SHP77 treated with DMSO at 0.1 percent for 48 hours (cell line): ENCODE results near the gene TMEM86B.
A peak's percentile ranks its signal among the peaks of the same experiment; 100 is the strongest.

ENCODE experiments used
- DNase-seq: peaks from one replicate; lab custom pipeline; 2025; lab: John Stamatoyannopoulos, UW

The TMEM86B gene, protein sequence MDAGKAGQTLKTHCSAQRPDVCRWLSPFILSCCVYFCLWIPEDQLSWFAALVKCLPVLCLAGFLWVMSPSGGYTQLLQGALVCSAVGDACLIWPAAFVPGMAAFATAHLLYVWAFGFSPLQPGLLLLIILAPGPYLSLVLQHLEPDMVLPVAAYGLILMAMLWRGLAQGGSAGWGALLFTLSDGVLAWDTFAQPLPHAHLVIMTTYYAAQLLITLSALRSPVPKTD

DNA sequence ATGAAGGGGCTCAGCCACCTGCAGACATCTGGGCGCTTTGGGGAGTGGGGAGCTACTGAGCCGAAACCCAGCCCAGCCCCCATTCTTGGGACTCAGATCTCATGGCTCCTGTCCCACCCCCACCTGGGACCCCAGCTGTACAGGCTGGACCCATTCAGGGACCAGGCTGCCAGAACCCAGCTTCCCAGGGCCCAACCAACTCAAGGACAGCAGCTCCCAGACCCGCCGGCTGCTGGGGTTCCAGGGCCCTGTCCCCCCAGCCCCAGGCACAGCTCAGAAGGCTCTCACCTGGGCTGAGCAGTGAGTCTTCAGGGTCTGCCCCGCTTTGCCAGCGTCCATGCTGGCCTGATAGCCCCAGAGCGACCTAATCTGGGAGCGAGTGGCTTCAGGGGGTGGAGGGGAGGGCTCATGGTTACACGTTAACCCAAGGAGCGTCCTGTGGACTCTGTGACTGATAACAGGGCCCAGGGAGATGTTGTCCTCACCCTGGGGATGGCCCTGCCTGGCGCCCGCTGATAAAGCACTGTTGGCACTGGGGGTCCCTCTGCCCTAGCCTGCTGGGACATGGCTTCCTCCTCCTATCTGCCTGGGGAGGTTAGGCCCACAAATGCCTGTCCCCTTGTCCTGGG, at the start of gene TMEM86B:
TSS of gene TMEM86B (minus strand) at position 361 of the 629 bp plus-strand sequence. CDS start at position 339, 22 bp downstream.
- DNase-seq = no peak

DNA sequence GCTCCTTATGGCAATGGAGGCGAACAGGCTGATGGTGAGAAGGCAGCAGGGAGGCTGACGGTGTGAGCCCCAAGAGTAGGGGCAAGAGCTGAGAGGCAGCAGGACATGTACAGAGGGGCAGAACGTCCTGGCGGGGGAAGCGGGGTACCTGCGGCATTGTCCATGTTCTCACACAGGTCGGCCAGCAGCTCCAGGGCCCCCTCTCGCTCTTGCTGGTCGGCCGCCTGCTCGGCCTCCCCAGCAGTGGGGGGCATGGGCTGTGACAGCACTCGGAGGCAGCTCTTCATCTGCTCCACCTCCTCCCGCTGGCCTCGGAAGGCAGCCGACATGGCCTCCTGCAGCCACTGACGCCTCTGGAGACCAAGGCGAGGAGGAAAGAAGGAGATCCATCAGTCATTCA, 48.9 kb upstream of the TMEM86B start:
- no peak for DNase-seq

DNA sequence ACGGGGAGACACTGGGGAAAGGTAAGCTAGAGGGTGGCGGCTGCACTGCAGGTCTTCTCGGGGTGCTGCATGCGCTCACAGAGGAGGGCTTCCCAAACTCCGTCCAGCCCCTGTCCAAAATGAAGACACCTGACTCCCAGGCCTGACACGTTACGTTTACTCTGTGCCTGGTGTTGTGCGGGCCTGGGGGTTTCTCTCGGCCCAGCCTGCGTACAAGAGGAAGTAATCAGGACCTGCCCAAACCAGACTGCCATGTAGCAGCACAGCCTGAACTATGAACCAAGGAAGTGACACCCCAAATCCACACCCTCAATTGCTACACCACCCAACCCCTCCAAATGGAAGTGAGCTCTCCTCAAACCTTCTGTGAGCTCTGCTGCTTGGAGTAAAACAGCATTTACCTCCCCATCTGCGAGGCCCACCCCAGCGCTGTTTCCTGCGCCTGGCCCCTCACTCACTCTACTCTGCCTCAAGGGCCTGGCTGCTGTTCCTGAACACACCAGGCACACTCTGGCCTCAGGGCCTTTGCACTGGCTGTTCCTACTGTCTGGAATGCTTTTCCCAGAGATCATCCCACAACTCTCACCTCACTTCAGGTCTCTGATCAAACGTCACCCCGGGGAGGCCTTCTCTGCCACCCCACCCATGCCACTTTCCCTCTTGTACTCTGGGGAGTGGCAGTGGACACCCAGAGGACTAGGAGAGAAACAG, 48.3 kb upstream of the TMEM86B start:
- DNase-seq = no peak

DNA sequence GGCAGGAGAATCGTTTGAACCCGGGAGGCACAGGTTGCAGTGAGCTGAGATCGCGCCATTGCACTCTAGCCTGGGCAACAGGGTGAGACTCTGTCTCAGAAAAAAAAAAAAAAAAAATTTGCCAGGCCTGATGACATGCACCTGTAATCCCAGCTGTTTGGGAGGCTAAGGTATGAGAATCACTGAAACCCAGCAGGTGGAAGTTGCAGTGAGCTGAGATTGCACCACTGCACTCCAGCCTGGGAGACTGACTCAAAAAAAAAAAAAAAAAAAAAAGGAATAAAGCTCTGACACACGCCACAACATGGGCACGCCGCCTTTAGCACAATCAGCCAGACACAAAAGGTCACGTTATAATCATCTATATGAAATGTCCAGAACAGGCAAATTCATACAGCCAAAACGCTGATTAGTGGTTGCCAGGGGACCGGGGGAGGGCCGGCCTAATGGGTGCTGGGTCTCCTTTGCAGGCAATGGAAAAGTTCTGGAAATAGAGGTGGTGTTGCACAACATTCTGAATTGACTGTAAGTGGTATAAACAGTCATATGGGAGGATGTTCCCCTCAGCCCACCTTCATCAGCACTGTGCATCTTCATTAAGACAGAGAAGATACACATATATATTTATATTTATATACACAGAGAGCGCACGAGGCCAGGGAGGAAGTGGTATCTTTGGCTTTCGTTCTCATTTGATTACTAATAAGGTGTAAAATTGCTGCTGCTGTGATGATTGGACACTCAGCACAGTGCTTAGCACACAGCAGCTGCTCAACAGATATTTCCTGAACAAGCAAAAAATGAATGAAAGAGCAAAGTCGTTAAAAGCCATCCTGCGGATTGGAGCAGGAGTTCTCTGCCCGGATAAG, 47.5 kb upstream of the TMEM86B start:
- DNase-seq = no peak

DNA sequence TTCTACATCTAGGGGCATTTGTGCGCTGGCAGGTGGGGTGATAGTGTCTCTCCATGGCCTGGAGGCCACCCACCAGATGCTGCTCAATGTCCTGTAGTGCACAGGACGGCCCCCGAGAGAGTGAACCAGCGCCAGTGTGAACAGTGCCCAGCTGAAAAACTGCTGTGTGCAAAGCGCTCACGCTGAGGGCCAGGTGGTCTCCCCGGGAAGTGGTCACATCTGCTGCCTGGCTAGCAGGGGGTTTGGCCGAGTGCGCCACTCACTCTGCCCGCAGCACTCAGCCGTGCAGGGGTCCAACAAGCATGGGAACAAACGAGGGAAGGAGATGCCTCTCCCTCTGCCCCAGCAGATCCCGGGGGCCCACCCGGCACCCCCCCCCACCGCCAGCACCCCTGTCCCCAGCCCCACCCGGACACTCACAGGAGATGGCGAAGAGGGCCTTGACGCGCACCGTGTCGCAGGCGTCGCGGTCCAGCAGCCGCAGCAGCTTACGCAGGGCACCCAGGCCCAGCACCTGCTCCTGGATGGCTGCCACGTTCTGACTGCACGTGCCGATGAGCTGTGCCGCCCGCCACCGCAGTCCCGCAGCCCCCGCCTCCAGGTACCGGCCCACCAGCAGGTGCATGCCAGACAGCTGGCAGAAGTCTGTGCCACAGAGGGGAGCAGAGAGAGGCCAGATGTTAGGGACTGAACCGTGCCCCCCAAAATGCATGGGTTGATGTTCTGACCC, 45.6 kb upstream of the TMEM86B start:
- DNase-seq = peak; percentile 53

DNA sequence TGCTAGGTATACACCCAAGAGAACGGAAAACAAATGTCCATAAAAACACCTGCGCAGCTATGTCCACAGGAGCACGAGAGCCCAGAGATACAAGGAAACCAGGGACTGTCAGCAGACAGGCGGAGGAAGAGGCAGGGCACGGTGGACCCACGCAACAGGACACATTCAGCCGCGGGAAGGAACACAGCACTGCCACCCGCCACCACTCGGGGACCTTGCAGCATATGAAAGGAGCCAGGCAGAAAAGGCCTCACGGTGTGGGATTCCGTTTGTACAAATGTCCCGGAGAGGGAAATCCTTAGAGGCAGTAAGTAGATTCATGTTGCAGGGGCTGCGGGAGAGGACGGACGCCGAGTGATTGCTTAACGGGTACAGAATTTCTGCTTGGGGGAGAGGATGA, 43.6 kb upstream of the TMEM86B start:
- no peak for DNase-seq

DNA sequence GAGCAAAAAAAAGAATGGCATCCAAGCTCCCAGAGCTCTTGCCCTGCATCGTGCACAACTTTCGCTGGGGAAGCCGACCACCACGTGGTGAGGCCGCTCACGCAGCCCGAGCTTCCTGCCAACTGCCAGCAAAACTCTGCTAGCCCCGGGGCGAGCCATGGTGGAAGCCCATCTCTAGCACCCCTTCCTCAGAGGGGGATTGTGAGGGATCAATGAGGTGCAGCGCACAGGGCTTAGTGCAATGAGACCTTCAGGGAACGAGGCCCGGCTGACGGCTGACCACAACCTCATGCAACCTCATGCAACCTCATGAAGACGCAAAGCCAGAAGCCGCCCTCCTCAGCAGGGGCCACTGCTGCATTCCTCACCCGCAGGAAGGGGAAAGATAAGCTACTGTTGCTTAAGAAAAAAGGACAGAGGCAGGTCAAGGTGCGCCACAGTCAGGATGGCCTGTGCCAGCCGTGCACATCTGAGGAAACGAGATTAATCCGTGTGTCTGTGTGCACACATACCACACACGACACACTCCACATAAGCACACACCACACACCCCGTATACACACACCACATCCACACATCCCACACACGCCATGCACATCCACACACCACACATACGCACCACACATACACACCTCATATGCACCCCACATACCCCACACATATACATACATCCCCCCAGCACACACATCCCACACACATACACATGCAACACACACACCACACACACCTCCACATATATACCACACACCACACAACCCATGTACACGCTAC, 41.8 kb upstream of the TMEM86B start:
- no peak for DNase-seq

DNA sequence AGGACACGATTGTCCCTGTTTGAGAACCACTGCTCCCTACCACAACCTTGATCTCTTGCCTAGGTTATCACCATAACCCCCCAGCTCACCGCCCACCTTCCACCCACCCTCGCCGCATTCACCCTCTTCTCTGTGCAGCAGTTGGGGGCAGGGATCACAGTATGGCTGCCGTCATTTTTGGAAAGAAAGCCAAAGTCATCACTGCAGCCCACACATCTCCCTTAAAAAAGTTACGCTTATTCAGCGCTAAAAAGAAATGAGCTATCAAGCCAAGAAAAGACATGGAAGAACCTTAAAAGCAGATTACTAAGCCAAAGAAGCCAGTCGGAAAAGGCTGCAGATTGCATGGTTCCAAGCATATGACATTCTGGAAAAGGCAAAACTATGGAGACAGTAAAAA, 40.7 kb upstream of the TMEM86B start:
- DNase-seq = no peak

DNA sequence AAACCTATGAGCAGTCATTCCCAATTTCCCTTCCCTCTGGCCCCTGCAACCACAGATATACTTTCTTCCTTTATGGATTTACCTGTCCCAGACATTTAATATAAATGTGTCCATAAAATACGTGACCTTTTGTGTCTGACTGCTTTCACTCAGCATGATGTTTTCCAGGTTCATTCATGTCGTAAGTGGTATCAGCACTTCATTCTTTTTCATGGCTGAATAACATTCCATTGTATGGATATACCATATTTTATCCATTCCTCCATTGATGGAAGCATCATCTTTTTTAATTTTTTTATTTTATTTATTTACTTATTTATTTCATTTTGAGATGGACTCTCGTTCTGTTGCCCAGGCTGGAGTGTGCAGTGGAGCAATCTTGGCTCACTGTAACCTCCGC, 38.3 kb upstream of the TMEM86B start:
- no peak for DNase-seq

DNA sequence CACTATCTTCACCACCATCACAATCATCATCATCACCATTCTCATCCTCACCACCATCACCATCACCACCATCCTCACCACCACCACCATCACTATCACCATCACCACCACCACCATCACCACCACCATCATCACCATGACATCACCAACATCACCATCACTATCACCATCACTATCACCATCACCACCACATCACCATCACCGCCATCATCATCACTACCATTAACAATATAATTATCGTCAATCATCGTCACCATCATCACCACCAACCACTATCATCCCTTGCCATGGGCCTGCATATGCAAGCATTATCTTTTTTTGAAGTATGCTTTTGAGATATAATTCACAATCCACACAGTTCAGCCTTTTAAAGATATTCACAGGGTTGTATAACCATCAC, 37.8 kb upstream of the TMEM86B start:
- DNase-seq = no peak

DNA sequence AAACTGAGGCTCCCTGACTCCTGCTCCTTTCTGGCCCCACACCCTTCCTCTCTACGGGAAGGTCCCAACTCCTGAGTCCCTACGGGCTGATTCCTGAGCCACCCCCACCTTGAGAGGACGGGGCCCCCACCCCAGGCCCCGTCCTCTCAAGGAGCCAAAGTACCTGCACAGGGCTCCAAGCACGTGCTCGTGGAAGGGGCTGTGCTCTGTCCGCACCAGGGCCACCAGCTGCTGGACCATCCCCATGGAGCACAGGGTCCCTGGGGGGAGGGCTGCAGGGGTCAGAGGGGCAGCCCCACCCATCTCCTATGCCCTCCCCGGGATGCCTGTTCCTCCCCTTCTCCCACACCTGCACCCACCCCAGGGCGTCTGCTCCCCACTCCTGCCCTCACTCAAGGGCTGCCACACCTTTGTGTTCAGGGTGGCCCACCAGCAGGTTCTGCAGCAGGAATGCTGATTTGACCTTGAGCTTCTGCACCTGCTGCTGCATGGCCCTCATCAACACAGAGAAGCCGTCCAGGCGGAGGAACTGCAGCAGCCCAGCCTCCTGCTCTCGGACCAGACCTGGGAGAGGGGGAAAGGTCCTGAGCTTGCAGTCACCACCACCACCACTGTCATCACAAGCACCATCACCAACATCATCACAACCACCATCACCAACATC, 37.3 kb upstream of the TMEM86B start:
- no peak for DNase-seq

DNA sequence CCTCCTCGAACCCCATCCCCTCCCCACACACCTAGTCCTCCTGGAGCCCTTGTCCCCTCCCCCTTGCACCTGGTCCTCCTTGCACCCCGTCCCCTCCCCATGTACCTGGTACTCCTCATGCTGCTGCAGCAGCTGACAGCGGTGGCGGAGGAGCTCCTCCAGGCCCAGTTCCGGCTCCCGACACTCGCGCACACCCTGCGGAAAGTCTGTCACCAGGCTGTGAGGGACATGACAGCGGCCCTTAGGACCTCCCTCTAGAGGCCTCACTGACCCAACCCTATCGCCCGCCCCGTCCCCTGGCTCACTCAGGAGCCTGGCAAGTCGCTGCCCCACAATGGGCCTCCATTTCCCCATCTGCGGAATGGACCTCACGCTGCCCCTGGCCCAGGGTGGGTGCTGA, 36.6 kb upstream of the TMEM86B start:
- DNase-seq = no peak

DNA sequence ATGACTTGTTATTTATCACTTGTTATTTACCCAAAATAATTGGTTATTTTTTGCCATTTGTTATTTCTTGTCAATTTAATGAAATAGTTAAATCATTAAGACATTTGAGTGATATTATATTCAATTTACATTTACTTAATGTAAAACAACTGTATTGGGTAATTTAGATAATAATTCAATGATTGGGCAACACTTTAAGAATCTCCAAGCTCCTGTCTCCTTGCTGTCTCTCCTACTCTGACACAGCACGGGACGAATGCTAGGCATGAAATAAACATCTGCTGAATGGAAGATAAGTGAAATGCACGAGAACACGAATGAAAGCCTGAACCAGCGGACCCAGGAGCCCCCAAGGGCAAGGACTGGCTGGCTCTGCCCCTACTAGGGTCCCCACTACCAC, 36.0 kb upstream of the TMEM86B start:
- no peak for DNase-seq

DNA sequence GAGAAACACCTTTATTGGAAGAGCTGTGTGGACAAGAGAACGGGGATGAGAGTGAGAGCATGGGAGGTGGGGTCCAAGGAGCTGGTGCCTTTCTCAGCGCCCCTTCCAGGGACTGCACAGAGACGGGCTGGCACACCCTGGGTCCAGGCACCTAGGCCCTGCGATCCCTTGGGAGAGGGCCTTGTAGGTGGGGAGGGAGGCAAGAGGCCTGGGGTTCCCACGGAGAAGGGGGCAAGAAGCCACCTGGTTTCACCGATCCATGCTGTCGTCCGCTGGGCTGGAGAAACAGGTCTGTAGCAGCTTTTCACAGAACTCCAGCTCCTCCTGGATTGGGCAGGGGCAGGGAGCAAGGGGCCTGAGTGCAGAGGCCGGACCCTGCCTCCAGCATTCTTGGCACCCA, 33.8 kb upstream of the TMEM86B start:
- no peak for DNase-seq

DNA sequence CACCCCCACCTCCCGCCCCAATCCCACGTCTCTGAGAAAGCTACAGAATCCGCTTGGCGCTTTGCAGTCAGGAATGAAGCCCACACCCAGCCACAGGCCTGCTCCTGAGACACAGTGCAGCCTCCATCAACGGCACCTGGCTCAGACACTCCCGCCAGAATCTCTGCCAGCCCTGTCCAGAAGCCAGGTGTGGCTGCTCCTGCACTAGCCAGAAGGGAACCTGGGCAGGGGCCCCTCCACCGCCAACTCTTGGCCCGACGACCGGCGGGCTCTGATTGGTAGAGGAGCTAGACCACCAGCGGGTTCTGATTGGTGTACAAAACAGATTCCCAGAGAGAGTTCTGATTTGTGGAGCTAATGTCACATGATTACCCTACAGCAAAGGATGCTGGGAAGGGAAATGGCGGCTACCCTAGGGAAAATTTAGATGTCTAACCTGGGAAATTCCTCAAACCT, 33.1 kb upstream of the TMEM86B start:
- peak; percentile 52 for DNase-seq

DNA sequence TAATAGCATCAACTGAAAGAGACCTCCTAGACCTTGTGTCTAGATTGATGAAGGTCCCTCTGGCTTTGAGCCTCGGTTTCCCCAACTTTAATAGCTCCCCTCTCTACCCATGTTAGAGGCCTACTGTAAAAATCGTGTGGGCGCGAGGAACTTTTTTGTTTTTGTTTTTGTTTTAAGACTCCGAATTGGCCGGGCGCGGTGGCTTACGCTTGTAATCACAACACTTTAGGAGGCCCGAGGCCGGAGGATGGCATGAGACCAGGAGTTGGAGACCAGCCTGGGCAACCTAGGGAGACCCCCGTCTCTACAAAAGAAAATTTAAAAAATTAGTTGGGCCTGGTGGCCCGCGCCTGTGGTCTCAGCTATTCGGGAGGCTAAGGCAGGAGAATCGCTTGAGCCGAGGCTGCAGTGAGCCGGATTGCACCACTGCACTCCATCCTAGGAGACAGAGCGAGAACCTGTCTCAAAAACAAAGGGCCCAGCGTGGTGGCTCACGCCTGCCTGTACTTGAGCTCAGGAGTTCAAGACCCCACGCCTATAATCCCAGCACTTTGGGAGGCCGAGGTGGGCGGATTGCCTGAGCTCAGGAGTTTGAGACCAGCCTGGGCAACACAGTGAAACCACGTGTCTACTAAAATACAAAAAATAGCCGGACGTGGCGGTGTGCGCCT, 31.1 kb upstream of the TMEM86B start:
- DNase-seq = no peak

DNA sequence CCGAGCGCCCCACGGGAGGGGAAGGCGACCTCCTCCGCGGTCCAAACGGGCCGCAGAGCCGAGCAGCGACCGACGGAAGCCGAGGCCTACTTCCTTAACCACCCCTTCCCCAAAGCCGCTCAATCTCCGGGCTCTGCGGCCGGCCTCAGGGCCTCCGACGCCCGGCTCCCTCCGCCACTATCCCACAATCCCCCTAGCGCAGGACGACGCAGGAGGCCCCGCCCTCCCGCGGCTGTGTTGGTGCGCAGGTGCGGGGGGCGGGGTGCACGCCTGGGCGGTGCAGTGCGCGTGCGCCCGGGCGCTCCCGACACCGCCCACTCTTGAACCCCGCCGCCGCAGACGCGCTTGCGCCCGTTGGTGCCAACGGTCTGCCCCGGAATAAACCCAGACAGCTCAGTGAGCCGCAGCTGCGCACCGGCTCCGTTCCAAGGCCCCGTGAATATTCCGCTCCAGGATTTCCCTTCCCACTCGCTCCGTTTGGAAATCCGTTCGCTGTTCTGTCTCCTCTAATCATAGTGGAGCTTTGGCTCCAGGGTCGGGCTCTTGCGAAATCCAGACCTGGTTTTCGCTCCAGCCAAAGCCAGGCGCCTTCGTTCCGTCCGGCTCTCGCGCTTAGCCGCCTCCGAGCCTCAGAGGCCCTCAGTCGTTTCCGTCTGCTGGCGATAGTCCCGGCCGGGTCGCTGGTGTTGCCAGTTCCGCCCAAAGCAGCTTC, 30.4 kb upstream of the TMEM86B start, which contains the start of gene PPP6R1:
TSS of gene PPP6R1 (minus strand) at position 190 of the 712 bp plus-strand sequence. CDS start 11,914 bp downstream, outside the sequence.
- DNase-seq = peak; percentile 96

DNA sequence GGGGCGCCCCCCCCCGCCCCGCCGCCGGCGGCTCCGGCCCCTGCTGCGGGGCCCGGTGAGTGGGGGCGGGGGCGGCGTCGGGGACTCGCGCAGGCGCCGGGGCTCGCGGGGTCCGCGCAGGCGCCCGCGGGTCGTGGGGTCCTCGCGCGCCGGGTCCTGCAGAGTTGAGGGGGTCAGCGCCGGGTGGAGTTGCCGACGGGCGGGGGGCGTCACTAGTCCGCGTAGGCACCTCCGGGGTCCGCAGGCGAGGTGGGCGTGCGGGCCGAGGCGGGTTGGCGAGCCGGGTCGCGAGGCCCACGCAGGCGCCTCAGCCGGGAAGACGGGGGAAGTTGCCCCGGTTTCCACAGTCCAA, 29.9 kb upstream of the TMEM86B start:
- DNase-seq = no peak
